Measurements from ENCODE around the gene C19orf73. TPM values are rescaled to one million over a fixed set of nuclear protein-coding genes. Genes with fewer than 3 reads are reported as not detected.
A peak's percentile ranks its signal among the peaks of the same experiment; 100 is the strongest.

Gene C19orf73
- total RNA-seq, 6 donors from 2014 or later = 0.89 to 7.9 (median 2.3) TPM; not detected in 1

- Histone ChIP-seq H3K27ac (peak overlapping the region in 2 of 4 donors; percentile 7 to 32), H3K4me1 (peaks cover 19 to 36% (median 24%) of the 10 kb centered on the region in 4 donors), H3K9me3 (no peaks in the 10 kb centered on the region), H3K27me3 (no peaks in the 10 kb centered on the region), H3K36me3 (no peaks in the 10 kb centered on the region), H3K4me3 (no peak overlapping the region)
- DNase-seq (no peak), ATAC-seq (ENCODE audit: low FRiP score in 2 of 2) (no peak)
- 59 to 71% methylated on average over 4 of the region's 4 CpGs for WGBS, 2 donors
- TF ChIP-seq EP300 (IDR thresholded peaks at IDR 0.05) (no peak), POLR2A (IDR thresholded peaks at IDR 0.05) (no peak)
These were observed 36.9 kb upstream of the C19orf73 start for GRCh38 chr19:49155820-49156346.

GRCh38 chr19:49155005-49155819 is 36.3 kb upstream of the C19orf73 start, which contains the start of gene HRC:
HRC (minus strand) TSS chr19:49155396; CDS start chr19:49155237, 159 bp downstream.
- Histone ChIP-seq H3K4me1 (peaks cover 23 to 43% (median 25%) of the 10 kb centered on the region in 4 donors), H3K9me3 (no peaks in the 10 kb centered on the region), H3K27ac (peak within 1 kb of the TSS in 3 of 4 donors; percentile 2 to 32 (median 7)), H3K27me3 (no peaks in the 10 kb centered on the region), H3K36me3 (no peaks in the 10 kb centered on the region), H3K4me3 (no peak within 1 kb of the TSS)
- 69 to 76% methylated on average over 15 to 19 of the region's 19 CpGs for WGBS, 2 donors
- no peak for TF ChIP-seq EP300 (IDR thresholded peaks at IDR 0.05)
- TF ChIP-seq CTCF (IDR thresholded peaks at IDR 0.05) = no peak
- no peak for TF ChIP-seq POLR2A (IDR thresholded peaks at IDR 0.05)
- no peak for TF ChIP-seq POLR2AphosphoS5 (IDR thresholded peaks at IDR 0.05)
- ATAC-seq (ENCODE audit: low FRiP score in 2 of 2) (no peak), DNase-seq (no peak)

GRCh38 chr19:49154279-49154678 is 35.3 kb upstream of the C19orf73 start:
- no peak overlapping the region for H3K27ac ChIP-seq
- ATAC-seq (ENCODE audit: low FRiP score in 2 of 2) = no peak
- TF ChIP-seq POLR2A (IDR thresholded peaks at IDR 0.05) = no peak
- TF ChIP-seq POLR2AphosphoS5 (IDR thresholded peaks at IDR 0.05) = no peak
- TF ChIP-seq CTCF (IDR thresholded peaks at IDR 0.05) = no peak
- no peak for TF ChIP-seq EP300 (IDR thresholded peaks at IDR 0.05)
- H3K4me1 ChIP-seq = peaks cover 26 to 49% (median 31%) of the 10 kb centered on the region in 4 donors
- H3K27me3 ChIP-seq = no peaks in the 10 kb centered on the region
- WGBS, 2 donors = 95 to 100% methylated on average over 6 of the region's 6 CpGs
- H3K36me3 ChIP-seq = no peaks in the 10 kb centered on the region
- no peak overlapping the region for H3K4me3 ChIP-seq
- no peak for DNase-seq
- no peaks in the 10 kb centered on the region for H3K9me3 ChIP-seq

GRCh38 chr19:49153167-49153809 is 34.3 kb upstream of the C19orf73 start:
- TF ChIP-seq EP300 (IDR thresholded peaks at IDR 0.05) (no peak), POLR2AphosphoS5 (IDR thresholded peaks at IDR 0.05) (no peak), CTCF (IDR thresholded peaks at IDR 0.05) (no peak), POLR2A (IDR thresholded peaks at IDR 0.05) (no peak)
- DNase-seq (no peak), ATAC-seq (ENCODE audit: low FRiP score in 2 of 2) (no peak)
- Histone ChIP-seq H3K27me3 (no peaks in the 10 kb centered on the region), H3K9me3 (no peaks in the 10 kb centered on the region), H3K4me3 (no peak overlapping the region), H3K4me1 (peaks cover 27 to 50% (median 34%) of the 10 kb centered on the region in 4 donors), H3K36me3 (no peaks in the 10 kb centered on the region), H3K27ac (no peak overlapping the region)
- 89 to 90% methylated on average over 9 to 10 of the region's 10 CpGs for WGBS, 2 donors

GRCh38 chr19:49152119-49152550 is 33.2 kb upstream of the C19orf73 start:
- ATAC-seq (ENCODE audit: low FRiP score in 2 of 2) = no peak
- 14 to 28% methylated on average over 4 to 10 of the region's 10 CpGs for WGBS, 2 donors
- H3K27me3 ChIP-seq = no peaks in the 10 kb centered on the region
- H3K27ac ChIP-seq = peak overlapping the region in 1 of 4 donors; percentile 88
- peaks cover 26 to 43% (median 34%) of the 10 kb centered on the region in 4 donors for H3K4me1 ChIP-seq
- H3K9me3 ChIP-seq = no peaks in the 10 kb centered on the region
- peak overlapping the region in 2 of 4 donors; percentile 64 to 67 for H3K4me3 ChIP-seq
- DNase-seq = no peak
- TF ChIP-seq EP300 (IDR thresholded peaks at IDR 0.05) = no peak
- no peak for TF ChIP-seq POLR2A (IDR thresholded peaks at IDR 0.05)
- no peak for TF ChIP-seq CTCF (IDR thresholded peaks at IDR 0.05)
- no peak for TF ChIP-seq POLR2AphosphoS5 (IDR thresholded peaks at IDR 0.05)
- H3K36me3 ChIP-seq = no peaks in the 10 kb centered on the region
